Mucosa of descending colon (tissue), 3 donors: ENCODE data around the gene CBFA2T3. TPM values are rescaled to one million over a fixed set of nuclear protein-coding genes. Genes with fewer than 3 reads are reported as not detected.

Experiments
- ATAC-seq: fragments of 200-7000 bp; cut with Tn5 transposase; one replicate; pipeline ENCODE4 v1.9.1; 2020; ENCODE audit warnings: mild to moderate bottlenecking, moderate library complexity
- DNase-seq, 3 donors: peaks; one replicate each; pipeline ENCODE4 v3.0.0-alpha.2; 2020
- H3K36me3 ChIP-seq: fragments of 200-600 bp; one replicate; pipeline ENCODE4 v1.8.0; 2021; ENCODE audit warnings: low read depth, mild to moderate bottlenecking
- H3K4me1 ChIP-seq: fragments of 200-600 bp; one replicate; pipeline ENCODE4 v1.8.0; 2021; ENCODE audit warnings: low read depth, mild to moderate bottlenecking
- H3K4me3 ChIP-seq: fragments of 200-600 bp; one replicate; pipeline ENCODE4 v1.8.0; 2021; ENCODE audit warnings: mild to moderate bottlenecking
- H3K9me3 ChIP-seq: fragments of 200-600 bp; one replicate; pipeline ENCODE4 v1.8.0; 2021; ENCODE audit warnings: mild to moderate bottlenecking
- CTCF ChIP-seq: fragments of 200-600 bp; IDR thresholded peaks from one replicate; pipeline ENCODE4 v1.8.0; 2022; ENCODE audit warnings: antibody characterized with exemption, mild to moderate bottlenecking
- intact Hi-C, 2 donors: fragments of 100-400 bp; cut with DNase I in 1 of 2; cut with micrococcal nuclease in 1 of 2; formaldehyde crosslinking; loops; one replicate each; pipeline versions ENCODE4 v1.11.0 to v1.11.1; 2022; cut with DNase I, micrococcal nuclease
- total RNA-seq, 3 donors: library from RNA; stranded (reverse); fragmentation: NEBNext Ultra II Directional in 2 of 3; extraction: Animal tissue kit (Norgen Biotek cat#: 25700) in 2 of 3; gene quantifications; one replicate each; pipeline versions ENCODE4 v1.2.1 to v1.2.4, GENCODE V29; 2021 to 2023
- donor health status: DM: no; HTN: no; CAD: no; lungs with moderate emphysema.
- donor health status: DM: no; HTN: no; CAD: no.
- donor health status: DM: no; HTN: yes; CAD: no.

CBFA2T3 gene
- total RNA-seq, 3 donors from 2014 or later, result 6.9 to 12.8 (median 8.4) TPM

GRCh38 chr16:88881007-88881615 is 95.9 kb downstream of the CBFA2T3 start:
- TF ChIP-seq CTCF, result no peak
- intact Hi-C loops, result no loop called here
- H3K36me3 ChIP-seq, result no peaks in the 10 kb centered on the region
- H3K4me3 ChIP-seq, result no peak overlapping the region
- H3K9me3 ChIP-seq, result no peaks in the 10 kb centered on the region
- peak in 2 of 3 donors; percentile 39 to 44 for DNase-seq
- H3K4me1 ChIP-seq, result peaks cover 9% of the 10 kb centered on the region
- ATAC-seq, result peak; percentile 55

- intact Hi-C loops, result no loop called here
- H3K4me1 ChIP-seq, result peaks cover 9% of the 10 kb centered on the region
- no peaks in the 10 kb centered on the region for H3K36me3 ChIP-seq
- DNase-seq, result no peak
- no peaks in the 10 kb centered on the region for H3K9me3 ChIP-seq
- TF ChIP-seq CTCF, result no peak
- no peak for ATAC-seq
- no peak overlapping the region for H3K4me3 ChIP-seq
These were observed 96.6 kb downstream of the CBFA2T3 start for GRCh38 chr16:88880226-88881006.

- no peak for ATAC-seq
- intact Hi-C loops, result no loop called here
These were observed 97.3 kb downstream of the CBFA2T3 start for GRCh38 chr16:88879788-88880055.

GRCh38 chr16:88878967-88879787 is 97.8 kb downstream of the CBFA2T3 start:
- peaks cover 9% of the 10 kb centered on the region for H3K4me1 ChIP-seq
- H3K9me3 ChIP-seq, result no peaks in the 10 kb centered on the region
- DNase-seq, result no peak
- TF ChIP-seq CTCF, result no peak
- H3K4me3 ChIP-seq, result no peak overlapping the region
- ATAC-seq, result no peak
- H3K36me3 ChIP-seq, result no peaks in the 10 kb centered on the region
- intact Hi-C loops, result no loop called here

More at GRCh38 chr16:88879788-88880055, 97.3 kb downstream of the CBFA2T3 start:
- Histone ChIP-seq H3K9me3 (no peaks in the 10 kb centered on the region), H3K4me3 (no peak overlapping the region), H3K4me1 (peaks cover 9% of the 10 kb centered on the region), H3K36me3 (no peaks in the 10 kb centered on the region)
- DNase-seq, result no peak
- no peak for TF ChIP-seq CTCF

GRCh38 chr16:88878356-88878755 is 98.7 kb downstream of the CBFA2T3 start:
- intact Hi-C loops, result no loop called here
- no peaks in the 10 kb centered on the region for H3K36me3 ChIP-seq
- no peaks in the 10 kb centered on the region for H3K9me3 ChIP-seq
- ATAC-seq, result no peak
- H3K4me1 ChIP-seq, result peaks cover 9% of the 10 kb centered on the region
- no peak for DNase-seq
- no peak overlapping the region for H3K4me3 ChIP-seq
- no peak for TF ChIP-seq CTCF
